ENCODE data around the gene CTBP1.

CTBP1 gene

GRCh38 chr4:1212546-1213335 is 36.2 kb downstream of the CTBP1 start:
- H4K91ac ChIP-seq (ENCODE audit: low read depth, low read length, poor library complexity), result no peak overlapping the region
- no peak overlapping the region for H3K27ac ChIP-seq (replicated peaks; ENCODE audit: low read length)

GRCh38 chr4:1211891-1212545 is 36.9 kb downstream of the CTBP1 start:
- H2BK5ac ChIP-seq (ENCODE audit: low read length), result no peak overlapping the region
- no peak overlapping the region for H2BK12ac ChIP-seq (ENCODE audit: low read length)
- H2AFZ ChIP-seq (ENCODE audit: low read length), result no peak overlapping the region
- H3K18ac ChIP-seq (ENCODE audit: low read length), result no peak overlapping the region
- H3K4me3 ChIP-seq (ENCODE audit: low read length in 2 of 2), result no peak overlapping the region
- no peak overlapping the region for H4K91ac ChIP-seq (ENCODE audit: low read depth, low read length, poor library complexity)
- H3K4ac ChIP-seq (ENCODE audit: low read length), result no peak overlapping the region
- H3K14ac ChIP-seq (ENCODE audit: low read length), result no peak overlapping the region
- peaks cover 0 to 16% of the 10 kb centered on the region in 2 donors for H3K4me1 ChIP-seq (ENCODE audit: control insufficient read depth in 2 of 2, insufficient read depth in 1 of 2, low read depth in 1 of 2, low read length in 2 of 2)
- no peak overlapping the region for H3K27ac ChIP-seq (replicated peaks; ENCODE audit: low read length)
- H2BK15ac ChIP-seq (ENCODE audit: low read length), result no peak overlapping the region
- no peak overlapping the region for H2AK5ac ChIP-seq (ENCODE audit: low read depth, low read length)
- H3K79me1 ChIP-seq (ENCODE audit: low read depth, low read length), result peaks cover 22% of the 10 kb centered on the region
- no peaks in the 10 kb centered on the region for H3K9me3 ChIP-seq (replicated peaks in 1 of 2; ENCODE audit: control insufficient read depth in 2 of 2, insufficient read depth in 1 of 2, low read depth in 1 of 2, low read length in 2 of 2)
- H3K36me3 ChIP-seq (replicated peaks in 1 of 2; ENCODE audit: control insufficient read depth in 2 of 2, insufficient read depth in 2 of 2, low read length in 2 of 2), result peaks cover 47 to 66% of the 10 kb centered on the region in 2 donors
- no peaks in the 10 kb centered on the region for H3K27me3 ChIP-seq (ENCODE audit: control insufficient read depth in 3 of 3, insufficient read depth in 3 of 3, low read depth in 1 of 3, low read length in 3 of 3)
- no peak for DNase-seq (ENCODE audit: low spot score)
- no peak overlapping the region for H2BK120ac ChIP-seq (ENCODE audit: low read depth, low read length)
- H3K23ac ChIP-seq (ENCODE audit: low read depth, low read length, poor library complexity), result no peak overlapping the region
- no peak overlapping the region for H3K4me2 ChIP-seq (ENCODE audit: insufficient read depth, low read length, poor library complexity, severe bottlenecking)
- H4K8ac ChIP-seq (ENCODE audit: low read depth, low read length), result no peak overlapping the region
- WGBS, 2 donors (ENCODE audit: extremely low coverage in 2 of 2, insufficient read length in 2 of 2, insufficient replicate concordance in 1 of 2), result no CpG with 5 or more reads among the region's 34 CpGs
- H3K9ac ChIP-seq (ENCODE audit: low read depth, low read length, poor library complexity), result no peak overlapping the region

More at GRCh38 chr4:1212546-1213335, 36.2 kb downstream of the CTBP1 start:
- Histone ChIP-seq H3K14ac (ENCODE audit: low read length) (no peak overlapping the region), H3K36me3 (replicated peaks in 1 of 2; ENCODE audit: control insufficient read depth in 2 of 2, insufficient read depth in 2 of 2, low read length in 2 of 2) (peaks cover 51 to 73% of the 10 kb centered on the region in 2 donors), H3K9ac (ENCODE audit: low read depth, low read length, poor library complexity) (no peak overlapping the region), H2BK5ac (ENCODE audit: low read length) (no peak overlapping the region), H3K27me3 (ENCODE audit: control insufficient read depth in 3 of 3, insufficient read depth in 3 of 3, low read depth in 1 of 3, low read length in 3 of 3) (no peaks in the 10 kb centered on the region), H3K23ac (ENCODE audit: low read depth, low read length, poor library complexity) (no peak overlapping the region), H2AK5ac (ENCODE audit: low read depth, low read length) (no peak overlapping the region), H4K8ac (ENCODE audit: low read depth, low read length) (no peak overlapping the region), H3K4me1 (ENCODE audit: control insufficient read depth in 2 of 2, insufficient read depth in 1 of 2, low read depth in 1 of 2, low read length in 2 of 2) (peaks cover 0 to 16% of the 10 kb centered on the region in 2 donors), H3K18ac (ENCODE audit: low read length) (peak overlapping the region; percentile 11), H2AFZ (ENCODE audit: low read length) (no peak overlapping the region), H2BK120ac (ENCODE audit: low read depth, low read length) (no peak overlapping the region), H2BK15ac (ENCODE audit: low read length) (no peak overlapping the region), H3K4me2 (ENCODE audit: insufficient read depth, low read length, poor library complexity, severe bottlenecking) (no peak overlapping the region), H3K79me1 (ENCODE audit: low read depth, low read length) (peaks cover 24% of the 10 kb centered on the region), H3K4ac (ENCODE audit: low read length) (no peak overlapping the region), H3K4me3 (ENCODE audit: low read length in 2 of 2) (no peak overlapping the region), H2BK12ac (ENCODE audit: low read length) (no peak overlapping the region), H3K9me3 (replicated peaks in 1 of 2; ENCODE audit: control insufficient read depth in 2 of 2, insufficient read depth in 1 of 2, low read depth in 1 of 2, low read length in 2 of 2) (no peaks in the 10 kb centered on the region)
- no CpG with 5 or more reads among the region's 20 CpGs for WGBS, 2 donors (ENCODE audit: extremely low coverage in 2 of 2, insufficient read length in 2 of 2, insufficient replicate concordance in 1 of 2)
- DNase-seq (ENCODE audit: low spot score), result no peak

GRCh38 chr4:1211371-1211770 is 37.6 kb downstream of the CTBP1 start:
- no peak overlapping the region for H3K4me3 ChIP-seq (ENCODE audit: low read length in 2 of 2)
- H2BK5ac ChIP-seq (ENCODE audit: low read length), result no peak overlapping the region
- H3K27me3 ChIP-seq (ENCODE audit: control insufficient read depth in 3 of 3, insufficient read depth in 3 of 3, low read depth in 1 of 3, low read length in 3 of 3), result no peaks in the 10 kb centered on the region
- H2AFZ ChIP-seq (ENCODE audit: low read length), result no peak overlapping the region
- no peaks in the 10 kb centered on the region for H3K9me3 ChIP-seq (replicated peaks in 1 of 2; ENCODE audit: control insufficient read depth in 2 of 2, insufficient read depth in 1 of 2, low read depth in 1 of 2, low read length in 2 of 2)
- no peak overlapping the region for H3K18ac ChIP-seq (ENCODE audit: low read length)
- H3K23ac ChIP-seq (ENCODE audit: low read depth, low read length, poor library complexity), result no peak overlapping the region
- DNase-seq (ENCODE audit: low spot score), result no peak
- H2BK12ac ChIP-seq (ENCODE audit: low read length), result no peak overlapping the region
- H2BK15ac ChIP-seq (ENCODE audit: low read length), result no peak overlapping the region
- H3K27ac ChIP-seq (replicated peaks; ENCODE audit: low read length), result no peak overlapping the region
- H4K8ac ChIP-seq (ENCODE audit: low read depth, low read length), result no peak overlapping the region
- peaks cover 42 to 59% of the 10 kb centered on the region in 2 donors for H3K36me3 ChIP-seq (replicated peaks in 1 of 2; ENCODE audit: control insufficient read depth in 2 of 2, insufficient read depth in 2 of 2, low read length in 2 of 2)
- no CpG with 5 or more reads among the region's 13 CpGs for WGBS, 2 donors (ENCODE audit: extremely low coverage in 2 of 2, insufficient read length in 2 of 2, insufficient replicate concordance in 1 of 2)
- no peak overlapping the region for H4K91ac ChIP-seq (ENCODE audit: low read depth, low read length, poor library complexity)
- H3K4ac ChIP-seq (ENCODE audit: low read length), result no peak overlapping the region
- H3K4me2 ChIP-seq (ENCODE audit: insufficient read depth, low read length, poor library complexity, severe bottlenecking), result no peak overlapping the region
- H3K4me1 ChIP-seq (ENCODE audit: control insufficient read depth in 2 of 2, insufficient read depth in 1 of 2, low read depth in 1 of 2, low read length in 2 of 2), result peaks cover 0 to 16% of the 10 kb centered on the region in 2 donors
- H3K9ac ChIP-seq (ENCODE audit: low read depth, low read length, poor library complexity), result peak overlapping the region; percentile 30
- H3K14ac ChIP-seq (ENCODE audit: low read length), result no peak overlapping the region
- no peak overlapping the region for H2AK5ac ChIP-seq (ENCODE audit: low read depth, low read length)
- no peak overlapping the region for H2BK120ac ChIP-seq (ENCODE audit: low read depth, low read length)
- H3K79me1 ChIP-seq (ENCODE audit: low read depth, low read length), result peaks cover 18% of the 10 kb centered on the region

GRCh38 chr4:1210971-1211370 is 38.0 kb downstream of the CTBP1 start:
- no peak overlapping the region for H3K14ac ChIP-seq (ENCODE audit: low read length)
- H4K8ac ChIP-seq (ENCODE audit: low read depth, low read length), result peak overlapping the region; percentile 20
- no peak overlapping the region for H2AK5ac ChIP-seq (ENCODE audit: low read depth, low read length)
- no peaks in the 10 kb centered on the region for H3K9me3 ChIP-seq (replicated peaks in 1 of 2; ENCODE audit: control insufficient read depth in 2 of 2, insufficient read depth in 1 of 2, low read depth in 1 of 2, low read length in 2 of 2)
- no peak for DNase-seq (ENCODE audit: low spot score)
- peaks cover 0 to 16% of the 10 kb centered on the region in 2 donors for H3K4me1 ChIP-seq (ENCODE audit: control insufficient read depth in 2 of 2, insufficient read depth in 1 of 2, low read depth in 1 of 2, low read length in 2 of 2)
- H3K23ac ChIP-seq (ENCODE audit: low read depth, low read length, poor library complexity), result peak overlapping the region; percentile 20
- peaks cover 15% of the 10 kb centered on the region for H3K79me1 ChIP-seq (ENCODE audit: low read depth, low read length)
- peak overlapping the region; percentile 95 for H4K91ac ChIP-seq (ENCODE audit: low read depth, low read length, poor library complexity)
- H2AFZ ChIP-seq (ENCODE audit: low read length), result no peak overlapping the region
- H3K4ac ChIP-seq (ENCODE audit: low read length), result no peak overlapping the region
- H3K4me3 ChIP-seq (ENCODE audit: low read length in 2 of 2), result no peak overlapping the region
- no peak overlapping the region for H2BK12ac ChIP-seq (ENCODE audit: low read length)
- H3K4me2 ChIP-seq (ENCODE audit: insufficient read depth, low read length, poor library complexity, severe bottlenecking), result no peak overlapping the region
- no CpG with 5 or more reads among the region's 10 CpGs for WGBS, 2 donors (ENCODE audit: extremely low coverage in 2 of 2, insufficient read length in 2 of 2, insufficient replicate concordance in 1 of 2)
- H2BK5ac ChIP-seq (ENCODE audit: low read length), result no peak overlapping the region
- H2BK120ac ChIP-seq (ENCODE audit: low read depth, low read length), result no peak overlapping the region
- peak overlapping the region; percentile 30 for H3K9ac ChIP-seq (ENCODE audit: low read depth, low read length, poor library complexity)
- peaks cover 38 to 55% of the 10 kb centered on the region in 2 donors for H3K36me3 ChIP-seq (replicated peaks in 1 of 2; ENCODE audit: control insufficient read depth in 2 of 2, insufficient read depth in 2 of 2, low read length in 2 of 2)
- no peak overlapping the region for H3K27ac ChIP-seq (replicated peaks; ENCODE audit: low read length)
- H3K27me3 ChIP-seq (ENCODE audit: control insufficient read depth in 3 of 3, insufficient read depth in 3 of 3, low read depth in 1 of 3, low read length in 3 of 3), result no peaks in the 10 kb centered on the region
- no peak overlapping the region for H3K18ac ChIP-seq (ENCODE audit: low read length)
- no peak overlapping the region for H2BK15ac ChIP-seq (ENCODE audit: low read length)

Measured in neuronal stem cell (in vitro differentiated cells).